AML-193 (cell line): ENCODE data around the gene GNAZ.

Experiments
- DNase-seq, 2 experiments: peaks; one replicate each; lab custom pipeline; 2025; lab: John Stamatoyannopoulos, UW

Gene GNAZ

GRCh38 chr22:23077627-23078461 is 7.5 kb downstream of the GNAZ start:
- no peak for DNase-seq

GRCh38 chr22:23078462-23078787 is 8.1 kb downstream of the GNAZ start:
- no peak for DNase-seq

DNA sequence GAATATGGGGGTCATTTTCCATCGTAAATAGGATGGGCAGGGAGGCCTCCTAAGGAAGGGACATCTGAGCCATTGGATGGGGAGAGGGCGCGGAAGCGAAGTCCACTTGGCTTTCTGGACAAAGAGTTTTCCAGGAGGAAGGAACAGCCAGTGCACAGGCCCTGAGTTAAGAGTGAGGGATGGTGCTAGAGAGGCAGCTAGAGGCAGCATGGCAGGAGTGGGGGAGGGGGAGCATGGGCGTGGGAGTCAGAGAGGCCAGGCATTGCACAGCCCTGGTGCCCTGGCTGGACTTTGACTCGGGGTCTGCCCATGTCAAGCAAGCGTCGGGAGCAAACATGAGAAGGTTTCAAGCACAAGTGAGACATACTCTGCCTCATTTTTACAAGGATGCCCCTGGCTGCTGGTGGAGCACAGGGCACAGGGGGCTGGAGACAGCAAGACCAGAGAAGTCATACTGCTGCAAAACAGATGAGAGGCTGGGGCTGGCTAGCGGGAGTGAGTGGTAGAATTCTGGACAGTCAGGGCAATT is 9.0 kb downstream of the GNAZ start:
- no peak for DNase-seq

- DNase-seq, result no peak
These were observed 9.6 kb downstream of the GNAZ start for GRCh38 chr22:23079814-23080521.

GRCh38 chr22:23080613-23081290 is 10.4 kb downstream of the GNAZ start:
- DNase-seq, result no peak

DNA sequence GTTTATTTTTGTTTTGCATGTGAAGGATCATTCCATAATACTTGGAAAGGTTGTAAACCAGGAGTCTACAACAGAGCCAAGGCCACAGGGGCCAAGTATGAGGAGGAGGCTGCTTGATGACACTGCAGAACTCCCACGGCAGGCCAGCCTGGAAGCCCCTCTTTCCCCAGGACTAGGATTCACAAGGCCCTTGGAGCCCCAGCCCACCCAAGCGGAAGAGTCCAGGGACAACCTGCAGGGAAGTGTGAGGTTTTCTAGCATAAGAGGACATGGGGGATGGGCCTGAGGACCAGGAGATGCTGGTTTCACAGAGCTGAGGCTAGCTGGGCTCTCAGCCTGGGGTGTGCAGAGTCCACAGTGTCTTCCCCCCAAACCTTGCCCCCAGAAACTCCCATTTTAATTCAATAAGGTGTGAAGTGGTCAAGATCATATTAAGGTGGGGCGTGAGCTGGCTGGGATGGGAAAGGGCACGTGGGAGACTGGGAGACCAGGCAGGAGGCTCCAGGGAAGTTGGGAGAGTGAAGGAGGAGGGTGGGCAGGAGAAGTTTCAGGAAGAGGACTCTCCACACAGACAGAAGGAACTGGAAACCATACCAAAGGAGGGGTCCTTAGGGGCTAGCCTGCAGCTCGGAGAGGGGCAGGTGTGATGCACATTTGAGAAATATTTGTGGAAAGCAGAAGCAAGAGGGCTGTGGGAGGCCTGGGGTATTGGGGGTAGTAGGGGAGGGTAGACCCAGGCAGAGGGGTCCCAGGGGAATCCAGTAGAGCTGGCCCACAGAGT is 12.4 kb downstream of the GNAZ start:
- DNase-seq, result no peak

GRCh38 chr22:23083315-23084021 is 13.1 kb downstream of the GNAZ start:
- no peak for DNase-seq

GRCh38 chr22:23084453-23085350 is 14.4 kb downstream of the GNAZ start:
- DNase-seq, result no peak

GRCh38 chr22:23085351-23085671 is 15.0 kb downstream of the GNAZ start:
- DNase-seq, result no peak

GRCh38 chr22:23085785-23086184 is 15.5 kb downstream of the GNAZ start:
- no peak for DNase-seq

DNA sequence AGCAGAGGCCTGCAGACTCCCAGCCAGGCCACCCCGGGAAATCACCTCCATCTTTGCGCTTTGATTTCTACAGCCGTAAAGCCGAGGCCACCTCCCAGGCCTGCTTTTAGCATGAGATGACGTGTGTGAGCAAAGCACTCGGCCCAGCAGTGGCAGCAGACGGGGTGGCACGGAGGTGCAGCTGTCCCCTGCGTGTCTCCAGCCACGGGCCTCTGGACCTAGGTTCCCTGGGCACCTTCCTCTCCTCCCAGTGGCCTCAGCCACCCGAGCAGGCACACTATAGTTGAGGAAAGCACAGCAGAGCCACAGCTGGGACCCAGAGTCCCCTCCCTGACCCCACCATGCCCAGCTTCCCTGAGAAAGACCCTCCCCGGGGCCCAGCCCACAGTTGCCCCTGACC is 15.9 kb downstream of the GNAZ start:
- no peak for DNase-seq

GRCh38 chr22:23086787-23087186 is 16.5 kb downstream of the GNAZ start:
- DNase-seq, result no peak

GRCh38 chr22:23088199-23088604 is 17.9 kb downstream of the GNAZ start:
- DNase-seq, result no peak

- no peak for DNase-seq
These were observed 18.7 kb downstream of the GNAZ start for GRCh38 chr22:23089010-23089409.

- no peak for DNase-seq
These were observed 19.5 kb downstream of the GNAZ start for GRCh38 chr22:23089633-23090456.

GRCh38 chr22:23090457-23090835 is 20.1 kb downstream of the GNAZ start:
- no peak for DNase-seq

DNA sequence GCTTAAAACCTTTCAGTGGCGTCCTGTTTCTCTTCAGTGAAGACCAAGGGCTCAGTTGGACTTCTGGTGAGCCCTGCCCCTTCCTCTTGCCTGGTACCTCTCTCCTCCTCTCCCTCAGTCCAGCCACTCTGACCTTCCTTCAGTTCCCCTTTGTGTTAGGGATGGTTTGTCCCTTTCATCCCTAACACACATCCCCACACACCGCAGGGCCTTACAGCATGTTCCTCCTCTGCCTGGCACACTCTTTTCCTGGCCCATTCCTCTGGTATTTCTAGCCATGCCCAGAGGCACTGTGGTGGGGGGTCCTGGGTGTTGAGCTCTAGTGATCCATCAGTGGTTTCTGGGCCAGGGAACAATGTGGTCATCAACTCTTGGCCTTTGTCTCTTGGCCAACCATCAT is 21.4 kb downstream of the GNAZ start:
- DNase-seq, result no peak

- no peak for DNase-seq
These were observed 22.1 kb downstream of the GNAZ start for GRCh38 chr22:23092217-23092955.
